Ascending aorta (tissue), 2 donors: ENCODE results near the gene TIMP3. TPM values are rescaled to one million over a fixed set of nuclear protein-coding genes. Genes with fewer than 3 reads are reported as not detected.

Experiments
- DNase-seq, 2 donors: peaks; one replicate each; pipeline ENCODE4 v3.0.0-alpha.2; 2019; ENCODE audit warnings: low spot score in 2 of 2
- H3K27ac ChIP-seq, 2 donors: fragments of 200-600 bp; sonication (generic); one replicate each; pipeline ENCODE4 v1.5.1; 2016 to 2017; ENCODE audit warnings: mild to moderate bottlenecking in 1 of 2
- H3K27me3 ChIP-seq: fragments of 200-600 bp; sonication (generic); one replicate; pipeline ENCODE4 v1.5.1; 2017
- H3K36me3 ChIP-seq, 2 donors: fragments of 200-600 bp; sonication (generic); one replicate each; pipeline ENCODE4 v1.5.1; 2016
- H3K4me1 ChIP-seq, 2 donors: fragments of 200-600 bp; sonication (generic); one replicate each; pipeline ENCODE4 v1.5.1; 2016 to 2017; ENCODE audit warnings: mild to moderate bottlenecking in 1 of 2
- H3K4me3 ChIP-seq, 2 donors: fragments of 200-600 bp; sonication (generic); one replicate each; pipeline ENCODE4 v1.5.1; 2016 to 2017; ENCODE audit warnings: mild to moderate bottlenecking in 1 of 2
- H3K9me3 ChIP-seq, 2 donors: fragments of 200-600 bp; sonication (generic); one replicate each; pipeline ENCODE4 v1.5.1; 2016
- CTCF ChIP-seq, 3 experiments: fragments of 200-600 bp in 2 of 3; fragments of 450-650 bp in 1 of 3; sonication (generic) in 2 of 3; IDR thresholded peaks; one replicate each; pipeline ENCODE4 v1.5.1; 2016 to 2019; ENCODE audit warnings: antibody characterized with exemption in 3 of 3, mild to moderate bottlenecking in 1 of 3, moderate library complexity in 1 of 3
- intact Hi-C: fragments of 100-400 bp; cut with DNase I; formaldehyde crosslinking; loops from one replicate; pipeline ENCODE4 v1.15.1; 2023
- total RNA-seq: library from RNA; depleted of rRNA; stranded (reverse); fragments of >200 nt; gene quantifications from one replicate; pipeline ENCODE4 v1.1.0, GENCODE V29; 2016

TIMP3 gene
- total RNA-seq, 1 donor from 2014 or later = 394 TPM

- Histone ChIP-seq H3K27ac (no peak overlapping the region), H3K36me3 (no peaks in the 10 kb centered on the region), H3K4me3 (no peak overlapping the region), H3K9me3 (no peaks in the 10 kb centered on the region), H3K27me3 (no peaks in the 10 kb centered on the region), H3K4me1 (peaks cover 0 to 9% of the 10 kb centered on the region in 2 donors)
- intact Hi-C loops = no loop called here
- no peak for DNase-seq
- no peak for TF ChIP-seq CTCF (IDR thresholded peaks at IDR 0.05)
These were observed 11.5 kb upstream of the TIMP3 start for GRCh38 chr22:32789797-32790620.

- Histone ChIP-seq H3K4me3 (no peak overlapping the region), H3K4me1 (peaks cover 0 to 9% of the 10 kb centered on the region in 2 donors), H3K36me3 (no peaks in the 10 kb centered on the region), H3K27me3 (no peaks in the 10 kb centered on the region), H3K9me3 (no peaks in the 10 kb centered on the region), H3K27ac (no peak overlapping the region)
- TF ChIP-seq CTCF (IDR thresholded peaks at IDR 0.05) = no peak
- DNase-seq = no peak
- intact Hi-C loops = no loop called here
These were observed 10.4 kb upstream of the TIMP3 start for GRCh38 chr22:32791056-32791455.

GRCh38 chr22:32791485-32791884 is 10.0 kb upstream of the TIMP3 start:
- H3K4me1 ChIP-seq = peaks cover 0 to 9% of the 10 kb centered on the region in 2 donors
- no peaks in the 10 kb centered on the region for H3K9me3 ChIP-seq
- no peak overlapping the region for H3K27ac ChIP-seq
- H3K36me3 ChIP-seq = no peaks in the 10 kb centered on the region
- intact Hi-C loops = no loop called here
- no peak for DNase-seq
- no peak for TF ChIP-seq CTCF (IDR thresholded peaks at IDR 0.05)
- H3K27me3 ChIP-seq = no peaks in the 10 kb centered on the region
- no peak overlapping the region for H3K4me3 ChIP-seq

GRCh38 chr22:32793589-32793988 is 7.9 kb upstream of the TIMP3 start:
- no peak for DNase-seq
- no peak overlapping the region for H3K4me3 ChIP-seq
- intact Hi-C loops = no loop called here
- no peaks in the 10 kb centered on the region for H3K27me3 ChIP-seq
- no peak overlapping the region for H3K27ac ChIP-seq
- H3K9me3 ChIP-seq = no peaks in the 10 kb centered on the region
- peaks cover 0 to 12% of the 10 kb centered on the region in 2 donors for H3K4me1 ChIP-seq
- no peaks in the 10 kb centered on the region for H3K36me3 ChIP-seq
- TF ChIP-seq CTCF (IDR thresholded peaks at IDR 0.05) = no peak

- H3K9me3 ChIP-seq = no peaks in the 10 kb centered on the region
- H3K4me1 ChIP-seq = peaks cover 0 to 3% of the 10 kb centered on the region in 2 donors
- H3K27me3 ChIP-seq = no peaks in the 10 kb centered on the region
- TF ChIP-seq CTCF (IDR thresholded peaks at IDR 0.05) = no peak
- H3K4me3 ChIP-seq = no peak overlapping the region
- no peak overlapping the region for H3K27ac ChIP-seq
- no peaks in the 10 kb centered on the region for H3K36me3 ChIP-seq
- intact Hi-C loops = no loop called here
- no peak for DNase-seq
These were observed 6.9 kb upstream of the TIMP3 start for GRCh38 chr22:32794449-32795213.
